Daoy (cell line): ENCODE measurements around the gene SPSB1. TPM values are rescaled to one million over a fixed set of nuclear protein-coding genes. Genes with fewer than 3 reads are reported as not detected.

ENCODE experiments used
- DNase-seq: peaks from one replicate; pipeline ENCODE4 v3.0.0-alpha.2; 2015; ENCODE audit warnings: low read depth
- total RNA-seq: library from RNA; depleted of rRNA; stranded (reverse); fragments of >200 nt; shearing (Covaris generic); gene quantifications from 2 replicates; pipeline ENCODE4 v1.2.3, GENCODE V29; 2014; rRNA removed

SPSB1 gene
- 14.1 and 15.0 TPM in 2 replicates for total RNA-seq

DNA sequence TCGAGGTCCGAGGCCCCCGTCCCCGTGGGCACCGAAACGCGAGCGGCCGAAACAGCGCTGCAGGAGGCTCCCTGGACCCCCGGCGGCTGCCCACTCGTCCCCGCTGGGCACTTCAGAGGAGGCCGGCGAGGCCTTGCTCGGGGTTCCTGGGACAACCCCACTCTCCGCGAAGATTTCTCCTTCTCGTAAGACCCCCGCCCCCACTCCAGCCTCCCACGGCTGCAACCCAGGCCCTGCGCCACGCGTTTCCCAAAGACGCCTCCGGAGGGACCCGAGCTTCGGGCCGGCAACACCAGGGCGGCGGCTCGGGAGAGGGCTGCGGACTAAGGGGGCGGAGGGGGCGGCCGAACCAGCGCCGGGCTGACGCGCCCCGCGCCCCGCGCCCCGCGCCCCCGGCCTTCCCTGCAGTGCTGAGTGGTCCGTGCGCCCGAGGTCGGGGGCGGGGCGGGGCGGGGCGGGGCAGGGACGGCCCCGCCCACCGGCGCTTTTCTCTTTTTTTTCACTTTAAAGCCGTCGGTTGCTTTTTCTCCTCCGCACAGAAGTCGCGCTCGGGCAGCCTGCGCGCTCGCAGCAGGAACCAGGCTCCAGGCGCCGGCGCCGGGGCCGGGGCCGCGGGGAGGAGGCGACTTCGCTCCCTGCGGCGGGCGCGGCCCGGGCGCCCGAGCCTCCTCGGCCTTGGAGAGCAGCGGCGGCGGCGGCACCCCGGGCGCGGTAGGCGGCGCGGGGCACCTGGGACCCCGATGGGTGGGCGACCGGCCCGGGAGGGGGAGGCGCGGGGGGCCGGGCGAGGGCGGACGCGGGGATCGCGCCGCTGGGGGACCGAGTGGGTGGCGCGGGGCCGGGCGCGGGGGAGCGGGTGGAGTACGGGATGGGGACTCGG, at the start of gene SPSB1:
SPSB1 (plus strand) TSS at position 534 of the 880 bp plus-strand sequence. CDS start 62,998 bp downstream, outside the sequence.
- peak; percentile 85 for DNase-seq

DNA sequence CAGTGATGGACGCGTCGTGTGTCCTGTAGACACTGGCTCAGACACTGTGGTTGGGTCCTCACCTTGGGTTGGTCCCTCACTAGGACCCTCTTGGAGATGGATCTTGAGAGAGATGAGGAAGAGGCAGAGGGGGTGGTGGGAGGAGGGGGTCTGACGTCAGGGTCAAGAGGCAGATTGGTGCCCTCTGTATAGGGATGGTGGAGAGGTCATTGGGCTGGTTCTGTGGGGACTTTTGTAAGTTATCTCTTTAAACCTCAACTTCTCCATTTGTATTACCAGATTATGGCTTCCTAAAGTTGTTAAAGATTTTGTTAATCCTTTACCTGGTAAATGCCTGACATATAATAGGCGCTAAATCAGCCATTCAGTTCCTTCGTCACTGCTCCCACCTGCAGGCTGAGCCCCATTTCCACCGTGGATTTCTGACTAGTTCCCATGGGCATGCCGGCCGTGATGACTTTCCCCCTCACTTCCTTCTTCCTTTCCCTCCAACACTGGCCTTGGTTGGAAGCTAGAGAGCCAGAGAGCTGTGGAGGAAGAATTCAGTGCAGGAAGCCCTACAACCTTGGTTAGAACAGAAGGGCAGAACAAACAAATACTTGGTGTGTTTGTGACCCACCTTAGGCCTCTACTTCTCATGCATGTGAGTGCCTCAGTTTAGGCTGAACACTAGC, 49.5 kb upstream of the SPSB1 start:
- DNase-seq: no peak

- no peak for DNase-seq
These were observed 48.0 kb upstream of the SPSB1 start for GRCh38 chr1:9244501-9245229.

- no peak for DNase-seq
These were observed 47.5 kb upstream of the SPSB1 start for GRCh38 chr1:9245230-9245619.

DNA sequence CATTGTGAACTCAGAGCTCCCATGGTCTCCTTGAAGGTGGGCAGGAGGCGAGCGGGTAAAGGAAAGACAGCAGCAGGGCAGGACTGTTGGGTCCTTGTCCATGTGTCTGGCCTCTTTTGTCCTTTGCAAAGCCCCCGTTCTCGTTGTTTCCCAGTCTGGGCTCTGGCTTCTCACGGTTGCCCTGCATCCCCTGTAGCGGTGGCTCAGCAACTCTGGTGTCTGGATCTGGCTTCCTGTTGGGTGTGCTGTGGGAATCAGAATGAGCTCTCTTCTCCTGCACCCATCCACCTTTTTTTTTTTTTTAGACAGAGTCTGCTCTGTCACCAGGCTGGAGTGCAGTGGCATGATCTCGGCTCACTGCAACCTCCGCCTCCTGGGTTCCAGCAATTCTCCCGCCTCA, 47.0 kb upstream of the SPSB1 start:
- DNase-seq: no peak

- no peak for DNase-seq
These were observed 46.5 kb upstream of the SPSB1 start for GRCh38 chr1:9246215-9246614.

DNA sequence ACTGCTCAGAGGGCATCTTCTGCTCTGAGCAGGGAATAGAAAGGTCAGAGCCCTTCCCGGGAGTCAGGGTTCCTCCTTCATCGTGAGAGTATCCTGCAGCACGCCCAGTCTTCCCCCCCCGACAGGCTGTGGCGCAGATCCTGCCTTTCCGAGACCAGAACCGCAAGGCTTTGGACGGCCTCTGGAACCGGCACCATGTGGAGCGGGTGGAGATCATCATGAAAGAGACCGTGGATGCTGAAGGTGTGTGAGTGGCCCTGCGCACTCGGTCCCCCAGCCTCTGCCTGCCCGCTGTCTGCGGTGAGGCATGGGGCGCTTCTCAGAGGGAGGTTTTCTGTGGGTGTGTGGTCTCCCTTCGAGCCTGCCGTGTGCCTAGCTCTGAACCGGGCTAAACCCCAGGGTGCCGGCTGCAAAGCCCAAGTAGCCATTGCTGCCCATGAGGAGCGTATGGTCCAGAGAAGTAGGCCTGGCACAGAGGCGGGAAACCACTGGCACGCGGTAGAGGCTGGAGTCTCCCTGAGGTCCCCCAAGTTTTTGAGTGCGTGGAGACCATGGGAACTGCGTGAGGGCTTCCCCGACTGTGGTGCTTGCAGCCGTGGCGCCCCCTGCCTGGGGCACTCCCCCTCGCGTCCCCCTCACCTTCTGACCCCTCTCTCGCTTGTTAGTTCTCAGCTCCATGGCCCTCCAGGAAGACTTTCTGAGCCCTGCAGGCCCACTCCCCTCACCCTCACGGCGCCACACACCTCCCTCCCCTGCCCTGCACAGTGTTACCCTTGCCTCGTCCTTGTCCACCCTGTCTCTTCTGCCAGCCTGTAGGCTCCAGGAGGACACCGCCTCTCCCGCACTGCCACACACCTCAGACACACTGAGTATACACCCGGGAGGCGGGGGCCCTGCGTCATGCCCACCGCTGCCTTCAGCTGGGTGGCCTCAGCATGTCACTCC, 45.6 kb upstream of the SPSB1 start:
- no peak for DNase-seq

DNA sequence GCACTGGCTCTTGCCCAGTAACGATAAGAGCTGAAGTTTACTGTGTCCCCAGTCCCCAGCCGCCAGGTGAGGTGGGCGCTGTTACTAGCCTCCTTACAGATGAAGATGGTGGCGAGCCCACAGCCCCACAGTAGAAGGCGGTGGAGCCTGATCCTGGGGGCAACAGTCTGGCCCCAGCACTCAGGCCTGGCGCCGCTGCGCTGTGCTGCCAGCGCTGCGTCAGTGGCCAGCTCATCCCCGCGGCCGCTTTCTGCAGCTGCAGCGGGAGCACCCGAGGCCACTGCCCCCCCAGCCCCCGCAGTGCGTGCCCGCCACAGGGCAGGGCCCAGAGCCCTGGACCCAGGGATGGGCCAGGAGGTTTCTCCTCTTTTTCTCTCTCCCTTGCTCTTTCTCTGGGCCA, 44.8 kb upstream of the SPSB1 start:
- DNase-seq: no peak

DNA sequence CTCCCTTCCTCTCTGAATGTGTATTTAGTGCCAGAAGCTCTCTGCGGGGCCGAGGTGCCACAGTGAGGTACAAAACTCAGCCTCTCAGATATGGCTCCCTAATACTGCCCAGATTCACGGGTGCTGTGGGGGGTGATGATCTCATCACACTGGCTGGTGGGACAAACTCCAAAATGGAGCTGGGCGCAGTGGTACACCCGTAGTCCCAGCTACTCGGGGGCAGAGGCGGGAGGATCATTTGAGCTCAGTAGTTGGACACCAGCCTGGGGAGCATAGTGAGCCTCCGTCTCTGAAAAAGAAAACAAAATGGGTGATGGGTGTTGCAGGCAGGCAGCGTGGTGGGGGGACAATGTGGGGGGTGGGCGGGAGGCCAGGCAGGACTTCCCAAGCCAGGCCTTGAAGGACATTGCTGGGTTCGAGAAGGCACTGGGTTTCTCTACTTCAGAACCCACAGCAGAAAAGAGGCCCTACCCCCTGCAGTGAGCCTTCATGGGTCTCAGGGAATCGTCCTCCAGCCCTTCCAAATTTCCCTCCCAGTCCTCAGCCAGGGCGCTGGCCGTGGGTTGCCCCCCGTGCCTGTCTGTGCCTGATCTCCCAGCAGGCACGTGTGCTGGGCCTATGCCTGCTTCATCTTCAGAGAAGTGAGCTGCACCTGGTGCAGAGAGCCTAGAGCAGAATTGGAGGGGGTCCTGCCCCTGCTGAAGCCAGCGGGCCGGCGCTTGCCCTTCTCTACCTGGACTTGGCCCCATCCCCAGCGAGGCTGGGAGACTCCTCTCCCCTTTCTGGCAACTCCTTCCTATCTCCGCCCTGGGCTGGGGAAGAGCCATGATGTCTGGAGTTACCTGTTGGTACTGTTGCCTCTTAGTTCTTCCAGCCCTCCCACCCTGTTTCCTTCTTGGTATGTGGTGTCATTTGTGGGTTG, 44.1 kb upstream of the SPSB1 start:
- DNase-seq: no peak

GRCh38 chr1:9249263-9249533, 43.5 kb upstream of the SPSB1 start:
- no peak for DNase-seq

- peak; percentile 36 for DNase-seq
These were observed 42.9 kb upstream of the SPSB1 start for GRCh38 chr1:9249534-9250410.

DNA sequence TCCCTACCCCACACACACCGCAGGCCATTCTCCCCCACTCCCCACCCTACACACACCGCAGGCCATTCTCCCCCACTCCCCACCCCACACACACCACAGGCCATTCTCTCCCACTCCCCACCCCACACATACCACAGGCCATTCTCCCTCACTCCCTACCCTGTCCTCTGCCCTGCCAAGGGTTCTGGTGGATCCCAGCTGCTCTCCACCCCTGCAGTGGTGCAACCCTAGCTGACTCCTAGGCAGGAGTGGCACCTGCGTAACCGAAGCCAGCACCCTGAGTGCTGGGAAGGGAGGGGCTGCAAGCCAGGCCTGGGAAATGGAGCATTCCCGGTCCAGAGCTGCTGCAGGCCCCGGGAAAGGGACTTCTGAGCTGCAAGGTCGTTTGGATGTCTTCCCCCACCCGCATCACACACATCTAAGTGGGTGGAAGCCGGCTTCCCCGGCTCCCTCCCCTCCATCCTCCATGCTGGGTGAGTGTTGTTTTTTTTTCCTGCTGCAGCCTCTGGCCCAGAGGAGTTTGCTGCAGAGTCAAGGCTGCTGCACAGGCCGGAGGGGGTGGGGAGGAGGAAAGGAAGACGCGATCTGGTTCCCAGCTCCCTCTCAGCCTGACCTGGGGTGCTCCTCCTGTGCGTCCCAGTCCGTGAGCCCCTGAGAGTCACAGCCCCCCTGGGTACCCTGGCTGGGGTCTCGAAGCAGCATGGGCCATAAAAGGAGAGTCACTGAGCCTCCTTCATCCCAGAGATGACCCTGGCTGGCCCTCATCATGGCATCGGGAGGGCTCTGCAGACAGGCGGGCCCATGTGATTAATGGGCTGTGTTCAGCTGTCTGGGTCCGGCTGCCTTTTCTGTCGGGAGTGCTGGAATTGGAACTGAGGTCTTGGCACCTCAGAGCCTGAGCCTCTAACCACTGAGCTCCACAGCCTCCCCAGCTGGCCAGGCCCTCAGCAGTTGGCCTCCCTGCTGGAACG, 42.0 kb upstream of the SPSB1 start:
- DNase-seq: no peak

- DNase-seq: no peak
These were observed 41.2 kb upstream of the SPSB1 start for GRCh38 chr1:9251501-9251900.

GRCh38 chr1:9253004-9253403, 39.7 kb upstream of the SPSB1 start:
- no peak for DNase-seq

- DNase-seq: no peak
These were observed 39.1 kb upstream of the SPSB1 start for GRCh38 chr1:9253453-9254105.

DNA sequence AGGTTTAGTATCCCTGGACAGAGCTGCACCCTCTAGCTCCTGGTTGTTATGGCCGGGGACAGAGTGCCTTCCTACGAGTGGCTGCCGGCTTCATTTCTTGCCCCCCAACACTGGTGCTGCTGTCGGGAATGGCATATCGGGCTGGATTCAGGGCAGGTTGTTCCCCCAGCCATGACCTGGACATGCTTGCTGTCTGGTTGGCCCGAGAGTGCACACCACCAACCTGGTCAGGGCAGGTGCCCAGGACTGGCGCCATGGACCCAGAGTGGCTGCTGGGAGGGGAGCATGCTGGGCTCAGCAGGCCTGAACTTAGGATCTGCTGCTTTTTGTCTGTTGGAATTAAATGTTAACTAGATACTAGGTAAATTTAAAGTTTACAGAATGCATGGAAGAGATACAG, 36.4 kb upstream of the SPSB1 start:
- no peak for DNase-seq

DNA sequence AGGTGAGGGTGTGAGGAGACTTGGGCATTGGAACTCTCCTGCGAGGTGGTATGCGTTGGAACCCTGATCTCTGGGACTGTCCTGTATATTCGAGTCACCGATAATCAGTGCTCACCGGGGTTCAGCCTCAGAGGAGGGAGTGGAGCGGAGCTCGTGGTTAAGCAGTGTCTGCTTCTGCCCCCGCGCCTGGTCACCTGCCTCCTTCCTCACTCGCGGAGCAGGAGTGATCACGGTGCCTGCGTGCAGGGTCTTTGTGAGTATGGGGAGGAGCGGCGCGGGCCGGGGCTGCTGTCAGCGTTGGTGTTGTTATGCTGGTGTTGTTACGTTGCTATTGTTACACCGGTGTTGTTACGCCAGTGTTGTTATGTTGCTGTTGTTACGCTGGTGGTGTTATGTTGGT, 34.8 kb upstream of the SPSB1 start:
- no peak for DNase-seq

DNA sequence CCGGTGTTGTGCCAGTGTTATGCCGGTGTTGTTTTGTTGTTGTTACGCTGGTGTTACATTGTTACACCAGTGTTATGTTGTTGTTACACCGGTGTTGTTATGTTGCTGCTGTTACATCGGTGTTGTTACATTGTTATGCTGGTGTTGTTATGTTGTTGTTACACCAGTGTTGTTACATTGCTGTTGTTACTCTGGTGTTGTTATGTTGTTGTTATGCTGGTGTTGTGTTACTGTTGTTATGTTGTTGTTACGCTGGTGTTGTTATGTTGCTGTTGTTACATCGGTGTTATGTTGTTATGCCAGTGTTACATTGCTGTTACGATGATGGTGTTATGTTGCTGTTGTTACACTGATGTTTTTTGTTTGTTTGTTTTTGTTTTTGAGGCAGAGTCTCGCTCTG, 34.1 kb upstream of the SPSB1 start:
- no peak for DNase-seq
